Gastrocnemius medialis (tissue), 4 donors: ENCODE measurements around the gene YOD1.

Experiments used
- POLR2A ChIP-seq, 2 donors: fragments of 450-650 bp; IDR thresholded peaks; one replicate each; pipeline ENCODE4 v1.6.1; 2017; ENCODE audit warnings: antibody characterized with exemption in 2 of 2, mild to moderate bottlenecking in 2 of 2, moderate library complexity in 2 of 2
- TF ChIP-seq, protein P1 (sequence below), 5 experiments: fragments of 450-650 bp in 3 of 5; fragments of 200-600 bp in 2 of 5; sonication (generic) in 2 of 5; IDR thresholded peaks in 4 of 5; conservative IDR thresholded peaks in 1 of 5; 1 replicate in 4 of 5; 2 replicates in 1 of 5; pipeline ENCODE4 v1.5.1; 2016 to 2019; ENCODE audit warnings: antibody characterized with exemption in 5 of 5, mild to moderate bottlenecking in 3 of 5, moderate library complexity in 3 of 5

DNA sequence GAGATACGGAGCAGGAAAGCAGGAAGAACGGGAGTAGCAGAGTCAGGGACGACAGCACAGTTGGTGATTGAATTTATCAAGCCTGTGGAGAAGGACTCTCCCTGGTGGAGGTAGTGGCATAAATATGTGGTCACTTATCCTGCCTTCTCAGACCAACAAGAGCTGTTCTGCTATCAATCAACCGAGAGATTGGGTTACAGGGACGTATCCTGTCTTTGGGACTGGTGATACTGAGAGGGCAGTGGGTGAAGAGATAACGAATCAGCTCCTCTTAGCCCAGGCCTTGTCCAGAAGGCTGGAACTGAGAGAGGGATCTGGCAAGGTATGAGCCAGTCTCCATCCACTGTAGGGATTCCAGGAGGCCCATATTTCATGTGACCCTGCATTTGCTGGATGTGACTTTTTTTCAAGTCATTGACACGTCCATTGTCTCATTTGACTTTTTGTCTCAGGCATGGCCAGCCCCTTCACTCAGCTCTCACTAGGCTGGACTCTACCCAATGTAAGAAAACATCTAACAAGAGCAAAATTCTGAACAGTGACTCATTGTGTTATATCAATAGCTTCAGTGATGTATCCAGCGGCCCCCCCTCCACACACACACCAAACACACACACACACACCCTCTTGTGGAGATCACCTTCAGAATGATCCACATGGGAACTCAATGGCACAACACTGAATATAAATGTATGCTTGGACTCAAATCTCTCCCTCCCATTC, 29.7 kb downstream of the YOD1 start:
- no peak for TF ChIP-seq POLR2A (IDR thresholded peaks at IDR 0.05)
- TF ChIP-seq, protein P1, sequence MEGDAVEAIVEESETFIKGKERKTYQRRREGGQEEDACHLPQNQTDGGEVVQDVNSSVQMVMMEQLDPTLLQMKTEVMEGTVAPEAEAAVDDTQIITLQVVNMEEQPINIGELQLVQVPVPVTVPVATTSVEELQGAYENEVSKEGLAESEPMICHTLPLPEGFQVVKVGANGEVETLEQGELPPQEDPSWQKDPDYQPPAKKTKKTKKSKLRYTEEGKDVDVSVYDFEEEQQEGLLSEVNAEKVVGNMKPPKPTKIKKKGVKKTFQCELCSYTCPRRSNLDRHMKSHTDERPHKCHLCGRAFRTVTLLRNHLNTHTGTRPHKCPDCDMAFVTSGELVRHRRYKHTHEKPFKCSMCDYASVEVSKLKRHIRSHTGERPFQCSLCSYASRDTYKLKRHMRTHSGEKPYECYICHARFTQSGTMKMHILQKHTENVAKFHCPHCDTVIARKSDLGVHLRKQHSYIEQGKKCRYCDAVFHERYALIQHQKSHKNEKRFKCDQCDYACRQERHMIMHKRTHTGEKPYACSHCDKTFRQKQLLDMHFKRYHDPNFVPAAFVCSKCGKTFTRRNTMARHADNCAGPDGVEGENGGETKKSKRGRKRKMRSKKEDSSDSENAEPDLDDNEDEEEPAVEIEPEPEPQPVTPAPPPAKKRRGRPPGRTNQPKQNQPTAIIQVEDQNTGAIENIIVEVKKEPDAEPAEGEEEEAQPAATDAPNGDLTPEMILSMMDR (IDR thresholded peaks at IDR 0.05 in 4 of 5, conservative IDR thresholded peaks at IDR 0.05 in 1 of 5), result no peak
